OCI-LY3 (cell line): Measurements from ENCODE around the gene PDGFA.

Experiments
- EZH2phosphoT487 ChIP-seq: fragments of 200-600 bp; shearing (Covaris generic); IDR thresholded peaks from 2 replicates; pipeline ENCODE4 v1.6.1; 2018; ENCODE audit warnings: antibody characterized with exemption, mixed run types, low read depth
- TF ChIP-seq, protein P1 (sequence below): fragments of 200-600, 300-600 bp; sonication (generic); IDR thresholded peaks from 2 replicates; pipeline ENCODE4 v1.5.1; 2014; ENCODE audit warnings: antibody characterized with exemption, low read length, low read depth

DNA sequence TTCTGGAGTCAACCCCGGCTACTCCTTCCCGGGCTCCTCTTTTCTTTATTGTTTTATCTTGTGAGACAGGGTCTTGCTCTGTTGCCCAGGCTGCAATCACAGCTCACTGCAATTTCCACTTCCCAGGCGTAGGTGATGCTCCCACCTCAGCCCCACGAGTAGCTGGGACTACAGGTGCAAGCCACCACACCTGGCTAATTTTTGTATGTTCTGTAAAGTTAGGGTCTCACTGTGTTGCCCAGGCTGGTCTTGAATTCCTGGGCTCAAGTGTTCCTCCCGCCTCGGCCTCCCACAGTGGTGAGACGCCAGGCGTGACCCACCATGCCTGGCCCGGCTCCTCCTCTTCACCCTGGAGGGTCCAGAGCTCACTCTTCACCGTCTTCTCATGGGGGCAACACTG, 15.3 kb upstream of the PDGFA start:
- TF ChIP-seq, protein P1, sequence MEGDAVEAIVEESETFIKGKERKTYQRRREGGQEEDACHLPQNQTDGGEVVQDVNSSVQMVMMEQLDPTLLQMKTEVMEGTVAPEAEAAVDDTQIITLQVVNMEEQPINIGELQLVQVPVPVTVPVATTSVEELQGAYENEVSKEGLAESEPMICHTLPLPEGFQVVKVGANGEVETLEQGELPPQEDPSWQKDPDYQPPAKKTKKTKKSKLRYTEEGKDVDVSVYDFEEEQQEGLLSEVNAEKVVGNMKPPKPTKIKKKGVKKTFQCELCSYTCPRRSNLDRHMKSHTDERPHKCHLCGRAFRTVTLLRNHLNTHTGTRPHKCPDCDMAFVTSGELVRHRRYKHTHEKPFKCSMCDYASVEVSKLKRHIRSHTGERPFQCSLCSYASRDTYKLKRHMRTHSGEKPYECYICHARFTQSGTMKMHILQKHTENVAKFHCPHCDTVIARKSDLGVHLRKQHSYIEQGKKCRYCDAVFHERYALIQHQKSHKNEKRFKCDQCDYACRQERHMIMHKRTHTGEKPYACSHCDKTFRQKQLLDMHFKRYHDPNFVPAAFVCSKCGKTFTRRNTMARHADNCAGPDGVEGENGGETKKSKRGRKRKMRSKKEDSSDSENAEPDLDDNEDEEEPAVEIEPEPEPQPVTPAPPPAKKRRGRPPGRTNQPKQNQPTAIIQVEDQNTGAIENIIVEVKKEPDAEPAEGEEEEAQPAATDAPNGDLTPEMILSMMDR = no peak
- no peak for TF ChIP-seq EZH2phosphoT487
